Skin of body (tissue), 2 donors: ENCODE results near the gene KIF26B. TPM values are rescaled to one million over a fixed set of nuclear protein-coding genes. Genes with fewer than 3 reads are reported as not detected.
A peak's percentile ranks its signal among the peaks of the same experiment; 100 is the strongest.

Experiments
- DNase-seq: peaks from one replicate; lab custom pipeline; 2025; lab: John Stamatoyannopoulos, UW
- total RNA-seq: library from RNA; depleted of rRNA; stranded (reverse); fragments of >200 nt; gene quantifications from one replicate; pipeline ENCODE4 v1.2.3, GENCODE V29; 2014

Gene KIF26B
- total RNA-seq, 1 donor from 2014 or later: 5.8 TPM

GRCh38 chr1:245412306-245412705 is 257.5 kb downstream of the KIF26B start:
- DNase-seq: no peak

GRCh38 chr1:245416781-245417180 is 262.0 kb downstream of the KIF26B start:
- no peak for DNase-seq

GRCh38 chr1:245418077-245418476 is 263.3 kb downstream of the KIF26B start:
- no peak for DNase-seq

- no peak for DNase-seq
Measured at GRCh38 chr1:245419461-245419978, 264.7 kb downstream of the KIF26B start.

GRCh38 chr1:245419989-245420388 is 265.2 kb downstream of the KIF26B start:
- DNase-seq: no peak

GRCh38 chr1:245420926-245421325 is 266.1 kb downstream of the KIF26B start:
- no peak for DNase-seq

GRCh38 chr1:245428681-245429080 is 273.9 kb downstream of the KIF26B start:
- DNase-seq: no peak

GRCh38 chr1:245431706-245432105 is 276.9 kb downstream of the KIF26B start:
- no peak for DNase-seq

- DNase-seq: peak; percentile 15
Measured at GRCh38 chr1:245432228-245432875, 277.6 kb downstream of the KIF26B start.

- DNase-seq: peak; percentile 32
Measured at GRCh38 chr1:245433561-245433960, 278.8 kb downstream of the KIF26B start.

GRCh38 chr1:245434280-245434679 is 279.5 kb downstream of the KIF26B start:
- no peak for DNase-seq

- DNase-seq: no peak
Measured at GRCh38 chr1:245436407-245436806, 281.6 kb downstream of the KIF26B start.

GRCh38 chr1:245437369-245438062 is 282.7 kb downstream of the KIF26B start:
- peak; percentile 42 for DNase-seq

- DNase-seq: no peak
Measured at GRCh38 chr1:245440922-245441321, 286.1 kb downstream of the KIF26B start.

- peak; percentile 64 for DNase-seq
Measured at GRCh38 chr1:245441689-245442088, 286.9 kb downstream of the KIF26B start.

GRCh38 chr1:245444147-245444828 is 289.5 kb downstream of the KIF26B start:
- DNase-seq: no peak

- no peak for DNase-seq
Measured at GRCh38 chr1:245444945-245445344, 290.2 kb downstream of the KIF26B start.

GRCh38 chr1:245448531-245448930 is 293.7 kb downstream of the KIF26B start:
- DNase-seq: no peak

GRCh38 chr1:245448975-245449431 is 294.2 kb downstream of the KIF26B start:
- no peak for DNase-seq

GRCh38 chr1:245453541-245453940 is 298.8 kb downstream of the KIF26B start:
- no peak for DNase-seq

- no peak for DNase-seq
Measured at GRCh38 chr1:245454051-245454450, 299.3 kb downstream of the KIF26B start.

GRCh38 chr1:245457562-245457961 is 302.8 kb downstream of the KIF26B start:
- no peak for DNase-seq
